Measurements from ENCODE around the gene VPS4A. TPM values are rescaled to one million over a fixed set of nuclear protein-coding genes. Genes with fewer than 3 reads are reported as not detected.

VPS4A gene
- total RNA-seq (2022; extraction: Qiagen RNA extraction), result 29.8 to 33.1 TPM (median 31.5 TPM) in 5 replicates

GRCh38 chr16:69310653-69311532 lies at the start of gene VPS4A:
Gene VPS4A (plus strand): TSS chr16:69311350. CDS start chr16:69311512, 162 bp downstream.

GRCh38 chr16:69330286-69331109 lies 19.3 kb downstream of the VPS4A start, which contains the start of gene PDF:
Gene PDF (minus strand): TSS chr16:69330588. CDS start chr16:69330570, 18 bp downstream.

GRCh38 chr16:69339289-69340094 lies 28.3 kb downstream of the VPS4A start, which contains the start of the genes COG8 and NIP7:
Gene COG8 (minus strand): TSS chr16:69339564. CDS start chr16:69339552, 12 bp downstream.
Gene NIP7 (plus strand): TSS chr16:69339772. CDS start chr16:69339830, 58 bp downstream.

GRCh38 chr16:69351309-69352027 lies 40.3 kb downstream of the VPS4A start, which contains the start of gene TMED6:
Gene TMED6 (minus strand): TSS chr16:69351786. CDS start chr16:69351753, 33 bp downstream.

Other genes with a start within 250 kb of the VPS4A start
- 37.5 to 57.7 TPM (median 51.2 TPM) in 5 replicates for gene HAS3, start 205.7 kb upstream of the VPS4A start, total RNA-seq (2022; extraction: Qiagen RNA extraction)
- 121 to 130 TPM (median 125 TPM) in 5 replicates for gene CHTF8, start 178.8 kb upstream of the VPS4A start, total RNA-seq (2022; extraction: Qiagen RNA extraction)
- 80.1 to 87.1 TPM (median 82.7 TPM) in 5 replicates for gene UTP4, start 178.7 kb upstream of the VPS4A start, total RNA-seq (2022; extraction: Qiagen RNA extraction)
- 6.1 to 9.4 TPM (median 6.9 TPM) in 5 replicates for gene SNTB2, start 124.2 kb upstream of the VPS4A start, total RNA-seq (2022; extraction: Qiagen RNA extraction)
- gene PDF, start 19.2 kb downstream of the VPS4A start, total RNA-seq (2022; extraction: Qiagen RNA extraction), result 18.0 to 41.0 TPM (median 38.8 TPM) in 5 replicates
- 21.7 to 27.8 TPM (median 25.6 TPM) in 5 replicates for gene COG8, start 28.2 kb downstream of the VPS4A start, total RNA-seq (2022; extraction: Qiagen RNA extraction)
- 49.8 to 69.1 TPM (median 53.1 TPM) in 5 replicates for gene NIP7, start 28.4 kb downstream of the VPS4A start, total RNA-seq (2022; extraction: Qiagen RNA extraction)
- 0.18 TPM in 1 of 5 replicates, not detected in the others for gene TMED6, start 40.4 kb downstream of the VPS4A start, total RNA-seq (2022; extraction: Qiagen RNA extraction)
- gene TERF2, start 74.7 kb downstream of the VPS4A start, total RNA-seq (2022; extraction: Qiagen RNA extraction), result 20.4 to 28.4 TPM (median 21.8 TPM) in 5 replicates
- gene CYB5B, start 113.3 kb downstream of the VPS4A start, total RNA-seq (2022; extraction: Qiagen RNA extraction), result 186 to 226 TPM (median 196 TPM) in 5 replicates